ENCODE data around the gene KLHL22. TPM values are rescaled to one million over a fixed set of nuclear protein-coding genes. Genes with fewer than 3 reads are reported as not detected.
"Not testable (repeated sequence)": the region's sequence is repeated elsewhere in the genome, so short reads cannot be mapped to it uniquely, and the experiment has no call there.

Gene KLHL22
- total RNA-seq, 2 donors from 2014 or later, result 15.9 to 21.0 TPM

DNA sequence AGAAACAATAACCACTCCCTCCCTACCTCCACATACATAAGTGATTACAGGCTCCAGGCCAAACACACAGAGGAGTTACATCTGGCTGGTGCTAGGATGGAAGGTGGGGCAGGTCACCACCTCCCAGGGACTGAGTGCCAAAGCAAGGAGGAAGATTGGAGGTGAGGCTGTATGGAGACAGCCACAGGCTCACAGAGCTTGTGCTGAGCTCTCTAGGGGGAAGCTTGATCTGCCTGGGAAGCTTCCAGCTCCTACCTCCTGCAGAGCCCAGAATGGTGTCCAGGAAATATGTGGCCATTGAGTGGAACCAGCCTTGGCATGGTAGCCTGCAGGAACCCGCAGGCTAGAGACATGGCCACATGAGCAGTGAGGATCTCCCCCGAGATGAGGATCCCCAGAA is 8.2 kb upstream of the KLHL22 start:
- no peak for DNase-seq (ENCODE audit: low spot score)
- Mint-ChIP-seq H3K27me3 (no peaks in the 10 kb centered on the region), H3K9me3 (no peaks in the 10 kb centered on the region), H3K4me1 (ENCODE audit: low read depth in 2 of 2) (peaks cover 14 to 16% of the 10 kb centered on the region in 2 donors), H3K27ac (no peak overlapping the region), H3K36me3 (peaks cover 11% of the 10 kb centered on the region), H3K4me3 (no peak overlapping the region)
- ATAC-seq, result no peak

DNA sequence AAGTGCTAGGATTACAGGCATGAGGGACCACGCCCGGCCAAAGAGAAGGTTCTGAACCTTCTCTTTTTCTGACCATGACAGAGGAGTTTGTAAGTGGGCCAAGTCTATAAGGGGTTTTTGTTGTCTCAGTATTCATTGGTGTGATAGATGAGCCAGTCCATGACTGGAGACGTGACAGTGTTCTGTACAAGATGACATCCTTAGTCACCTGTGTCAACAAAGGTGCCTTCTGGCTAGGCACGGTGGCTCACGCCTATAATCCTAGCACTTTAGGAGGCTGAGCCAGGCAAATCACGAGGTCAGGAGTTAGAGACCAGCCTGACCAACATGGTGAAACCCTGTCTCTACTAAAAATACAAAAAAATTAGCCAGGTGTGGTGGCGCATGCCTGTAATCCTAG is 4.2 kb upstream of the KLHL22 start:
- Mint-ChIP-seq H3K9me3 (no peaks in the 10 kb centered on the region), H3K27me3 (no peaks in the 10 kb centered on the region), H3K4me1 (ENCODE audit: low read depth in 2 of 2) (peaks cover under 1 to 8% of the 10 kb centered on the region in 2 donors), H3K4me3 (no peak overlapping the region), H3K27ac (no peak overlapping the region), H3K36me3 (no peaks in the 10 kb centered on the region)
- no peak for DNase-seq (ENCODE audit: low spot score)
- ATAC-seq, result no peak

DNA sequence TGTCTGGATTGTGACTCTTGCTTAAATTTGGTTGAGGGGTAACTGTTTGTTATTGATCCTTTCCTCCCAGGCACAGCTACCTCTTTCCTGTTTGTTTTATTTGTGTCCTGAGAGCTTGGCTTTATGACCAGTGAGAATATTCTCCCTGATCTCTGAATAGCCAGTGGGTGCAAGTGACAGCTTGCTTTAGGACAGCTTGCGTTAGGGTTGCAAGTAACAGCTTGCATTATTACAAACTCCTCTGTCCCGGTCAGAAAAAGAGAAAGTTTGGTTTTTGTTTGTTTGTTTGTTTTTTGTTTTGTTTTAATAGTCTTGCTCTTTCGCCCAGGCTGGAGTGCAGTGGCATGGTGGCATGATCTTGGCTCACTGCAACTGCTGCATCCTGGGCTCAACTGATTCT is 3.3 kb upstream of the KLHL22 start:
- Mint-ChIP-seq H3K27me3 (no peaks in the 10 kb centered on the region), H3K9me3 (no peaks in the 10 kb centered on the region), H3K4me3 (no peak overlapping the region)

DNA sequence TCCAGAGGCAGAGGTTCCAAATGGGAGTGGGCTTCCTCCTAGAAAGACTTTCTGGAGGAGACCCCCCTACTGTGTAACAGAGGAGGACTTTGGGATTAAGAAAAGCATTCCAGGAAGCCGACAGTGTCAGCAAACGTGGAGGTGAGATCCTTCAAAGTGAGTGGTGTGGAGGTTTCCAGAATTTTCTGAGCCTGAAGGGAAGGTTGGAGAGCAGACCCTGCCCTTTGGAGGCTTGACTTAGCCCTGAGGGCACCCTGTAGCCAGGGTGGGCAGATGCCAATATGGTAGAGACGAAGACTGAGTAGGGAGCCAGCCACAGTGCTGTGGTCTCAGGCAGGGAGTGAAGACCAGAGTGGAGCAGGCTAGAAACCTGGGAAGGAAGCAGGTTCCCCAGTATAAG is 1.8 kb upstream of the KLHL22 start:
- Mint-ChIP-seq H3K36me3 (no peaks in the 10 kb centered on the region), H3K27me3 (no peaks in the 10 kb centered on the region), H3K4me3 (no peak overlapping the region), H3K4me1 (ENCODE audit: low read depth in 2 of 2) (peaks cover 11 to 18% of the 10 kb centered on the region in 2 donors), H3K27ac (peak overlapping the region in 1 of 2 donors; percentile 31), H3K9me3 (no peaks in the 10 kb centered on the region)
- ATAC-seq (no peak), DNase-seq (ENCODE audit: low spot score) (no peak)

More for the DNA sequence above, 3.3 kb upstream of the KLHL22 start:
- ATAC-seq, result no peak
- Mint-ChIP-seq H3K4me1 (ENCODE audit: low read depth in 2 of 2) (peaks cover 5 to 13% of the 10 kb centered on the region in 2 donors), H3K36me3 (no peaks in the 10 kb centered on the region), H3K27ac (no peak overlapping the region)
- no peak for DNase-seq (ENCODE audit: low spot score)

DNA sequence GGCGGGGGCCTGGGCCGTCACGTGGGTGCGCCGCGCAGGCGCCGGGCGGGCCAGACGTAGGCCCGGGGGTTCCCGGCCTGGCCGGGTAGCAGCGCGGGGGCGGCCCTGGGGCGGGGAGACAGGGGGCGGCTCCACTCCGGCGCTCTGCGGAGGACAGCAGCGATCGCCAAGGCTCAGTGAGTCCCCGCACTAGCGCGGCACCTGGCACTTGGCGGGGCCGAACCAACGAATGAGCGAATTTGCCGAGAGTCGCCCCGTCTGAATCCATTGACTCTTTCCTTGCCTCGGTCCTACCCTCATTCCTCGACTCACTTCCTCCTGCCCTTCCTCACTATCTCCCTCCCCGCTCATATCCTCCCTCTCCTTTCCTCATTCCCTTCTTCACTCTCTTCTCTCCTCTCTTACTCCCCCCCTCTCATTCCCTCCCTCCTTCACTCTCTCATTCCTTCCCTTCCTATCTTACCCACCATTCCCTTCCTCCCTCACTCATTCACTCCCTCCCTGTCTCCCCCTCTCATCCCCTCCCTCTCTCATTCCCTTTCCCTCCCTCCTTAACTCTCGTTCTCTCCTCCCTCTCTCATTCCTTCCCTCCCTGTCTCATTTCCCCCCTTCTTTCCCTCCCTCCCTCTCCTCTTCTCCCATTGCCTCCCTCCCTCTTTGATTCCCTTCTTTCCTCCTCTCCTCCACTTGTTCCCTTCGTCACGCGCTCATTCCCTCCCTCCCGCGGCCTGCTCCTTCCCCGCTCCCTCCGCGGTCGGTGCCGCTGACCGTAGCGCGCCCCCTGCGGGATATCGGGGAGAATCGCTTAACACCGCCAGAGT is 476 bp upstream of the KLHL22 start:
- Mint-ChIP-seq H3K36me3 (no peaks in the 10 kb centered on the region), H3K27me3 (no peaks in the 10 kb centered on the region), H3K9me3 (no peaks in the 10 kb centered on the region), H3K4me3 (peak overlapping the region; percentile 95), H3K27ac (peak overlapping the region; percentile 60 to 88), H3K4me1 (ENCODE audit: low read depth in 2 of 2) (peaks cover 19 to 26% of the 10 kb centered on the region in 2 donors)
- ATAC-seq (peak; percentile 97 to 98), DNase-seq (ENCODE audit: low spot score) (peak; percentile 98)

DNA sequence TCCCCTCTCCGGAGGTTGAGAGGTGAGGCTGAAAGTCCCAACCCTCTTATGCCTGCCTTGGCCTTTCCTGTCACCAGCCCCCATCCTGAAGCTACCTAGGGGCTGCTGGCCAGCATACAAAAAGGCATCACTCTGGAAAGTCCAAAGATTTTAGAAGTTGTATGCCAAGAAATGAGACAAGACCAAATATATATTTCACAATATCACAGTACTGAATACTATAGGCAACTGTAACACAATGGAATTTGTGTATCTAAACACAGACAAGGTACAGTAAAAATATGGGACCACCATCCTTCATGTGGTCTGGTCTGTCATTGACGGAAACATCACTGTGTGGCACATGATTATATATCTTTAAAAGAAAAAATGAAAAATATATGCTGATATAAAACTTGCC is 4.2 kb downstream of the KLHL22 start:
- Mint-ChIP-seq H3K4me1 (ENCODE audit: low read depth in 2 of 2) (peaks cover 19 to 35% of the 10 kb centered on the region in 2 donors), H3K36me3 (no peaks in the 10 kb centered on the region), H3K27ac (no peak overlapping the region), H3K27me3 (no peaks in the 10 kb centered on the region), H3K4me3 (no peak overlapping the region), H3K9me3 (no peaks in the 10 kb centered on the region)
- no peak for ATAC-seq
- DNase-seq (ENCODE audit: low spot score), result no peak

DNA sequence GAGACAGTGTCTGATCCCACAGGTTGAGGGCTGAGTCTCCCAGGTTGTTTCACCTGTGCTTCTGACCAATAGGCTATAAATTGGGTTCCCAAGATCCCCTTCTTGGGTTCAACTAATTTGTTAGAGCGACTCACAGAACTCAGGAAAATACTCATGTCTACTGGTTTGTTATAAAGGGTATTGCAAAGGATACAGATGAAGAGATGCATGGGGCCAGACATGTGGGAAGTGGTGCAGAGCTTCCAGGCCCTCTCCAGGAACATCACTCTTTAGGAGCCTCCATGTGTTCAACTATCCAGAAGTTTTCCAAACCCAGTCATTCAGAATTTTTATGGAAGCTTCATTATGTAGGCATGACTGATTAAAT is 4.7 kb downstream of the KLHL22 start:
- ATAC-seq (no peak), DNase-seq (ENCODE audit: low spot score) (no peak)
- no peak overlapping the region for H3K4me3 Mint-ChIP-seq
- H3K27me3 Mint-ChIP-seq, result no peaks in the 10 kb centered on the region
- H3K9me3 Mint-ChIP-seq, result no peaks in the 10 kb centered on the region
- H3K4me1 Mint-ChIP-seq (ENCODE audit: low read depth in 2 of 2), result peaks cover 19 to 33% of the 10 kb centered on the region in 2 donors
- no peaks in the 10 kb centered on the region for H3K36me3 Mint-ChIP-seq
- no peak overlapping the region for H3K27ac Mint-ChIP-seq

DNA sequence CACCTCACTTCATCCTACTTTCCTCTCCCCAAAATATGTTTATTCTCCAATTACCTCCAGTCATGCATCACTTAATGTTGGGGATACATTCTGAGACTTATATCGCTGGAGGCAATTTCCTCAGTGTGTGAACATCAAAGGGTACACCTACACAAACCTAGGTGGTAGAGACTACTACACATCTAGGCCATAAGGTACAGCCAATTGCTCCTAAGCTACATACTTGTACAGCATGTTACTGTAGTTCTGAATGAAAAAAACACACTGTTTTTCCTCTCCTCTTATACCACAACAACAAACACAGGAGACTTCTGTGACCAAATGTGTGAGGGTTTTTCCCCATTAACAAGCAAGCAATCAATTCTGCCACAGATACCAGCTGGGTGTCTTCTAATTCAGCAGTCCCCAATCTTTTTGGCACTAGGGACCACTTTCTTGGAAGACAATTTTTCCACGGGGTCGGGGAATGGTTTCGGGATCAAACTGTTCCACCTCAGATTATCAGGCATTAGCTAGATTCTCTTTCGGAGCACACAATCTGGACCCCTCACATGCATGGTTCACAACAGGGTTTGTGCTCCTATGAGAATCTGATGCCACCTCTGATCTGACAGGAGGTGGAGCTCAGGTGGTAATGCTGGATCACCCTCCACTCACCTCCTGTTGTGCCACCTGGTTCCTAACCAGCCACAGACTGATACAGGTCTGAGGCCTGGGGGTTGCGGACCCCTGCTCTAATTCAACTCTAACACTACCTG is 5.2 kb downstream of the KLHL22 start:
- DNase-seq (ENCODE audit: low spot score), result no peak
- ATAC-seq, result no peak
- Mint-ChIP-seq H3K4me3 (no peak overlapping the region), H3K27ac (no peak overlapping the region), H3K36me3 (no peaks in the 10 kb centered on the region), H3K9me3 (no peaks in the 10 kb centered on the region), H3K27me3 (no peaks in the 10 kb centered on the region), H3K4me1 (ENCODE audit: low read depth in 2 of 2) (peaks cover 19 to 33% of the 10 kb centered on the region in 2 donors)

DNA sequence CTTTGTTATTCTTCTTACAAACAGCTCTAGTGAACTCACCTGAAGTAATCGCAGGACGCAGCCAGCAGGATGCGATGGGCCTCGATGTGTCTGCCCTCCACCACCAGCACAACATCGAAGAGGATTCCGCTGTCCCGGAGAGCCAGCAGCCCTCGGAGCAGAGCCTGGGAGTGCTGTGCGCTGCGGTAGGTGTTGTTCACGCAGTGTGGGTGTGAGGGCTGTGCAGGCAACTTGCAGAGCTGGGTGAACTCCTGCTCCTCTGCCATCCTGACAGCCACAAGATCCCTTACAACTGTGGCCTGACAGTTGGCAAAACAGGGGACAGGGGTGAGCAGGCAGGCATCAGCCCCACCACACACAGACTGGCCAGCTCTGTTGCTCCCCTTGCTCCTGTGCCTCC is 6.6 kb downstream of the KLHL22 start:
- Mint-ChIP-seq H3K27me3 (no peaks in the 10 kb centered on the region), H3K36me3 (no peaks in the 10 kb centered on the region), H3K4me1 (ENCODE audit: low read depth in 2 of 2) (peaks cover 14 to 32% of the 10 kb centered on the region in 2 donors), H3K9me3 (no peaks in the 10 kb centered on the region), H3K27ac (no peak overlapping the region), H3K4me3 (no peak overlapping the region)
- no peak for ATAC-seq
- no peak for DNase-seq (ENCODE audit: low spot score)

DNA sequence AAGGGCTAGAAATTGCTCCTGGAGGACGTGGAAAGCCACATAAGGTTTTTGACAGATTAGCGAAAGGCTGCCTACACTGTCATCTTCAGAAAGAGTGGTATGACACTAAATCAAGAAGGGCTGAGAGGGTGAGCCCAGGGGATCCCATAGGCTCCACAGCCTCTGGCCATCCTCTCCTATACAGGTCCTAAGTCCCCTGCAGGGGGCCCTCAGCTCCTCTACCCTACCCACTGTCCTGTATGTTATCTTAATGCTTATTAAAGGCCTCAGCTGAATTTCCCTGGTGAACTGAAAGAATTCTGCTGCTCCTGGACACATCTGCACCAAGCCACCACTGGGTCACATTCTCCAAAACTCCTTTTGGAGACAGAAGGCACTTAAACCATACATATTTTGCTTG is 7.9 kb downstream of the KLHL22 start:
- Mint-ChIP-seq H3K4me1 (ENCODE audit: low read depth in 2 of 2) (peaks cover 8 to 28% of the 10 kb centered on the region in 2 donors), H3K27me3 (no peaks in the 10 kb centered on the region), H3K9me3 (no peaks in the 10 kb centered on the region), H3K36me3 (no peaks in the 10 kb centered on the region), H3K27ac (no peak overlapping the region), H3K4me3 (no peak overlapping the region)
- ATAC-seq (no peak), DNase-seq (ENCODE audit: low spot score) (no peak)

DNA sequence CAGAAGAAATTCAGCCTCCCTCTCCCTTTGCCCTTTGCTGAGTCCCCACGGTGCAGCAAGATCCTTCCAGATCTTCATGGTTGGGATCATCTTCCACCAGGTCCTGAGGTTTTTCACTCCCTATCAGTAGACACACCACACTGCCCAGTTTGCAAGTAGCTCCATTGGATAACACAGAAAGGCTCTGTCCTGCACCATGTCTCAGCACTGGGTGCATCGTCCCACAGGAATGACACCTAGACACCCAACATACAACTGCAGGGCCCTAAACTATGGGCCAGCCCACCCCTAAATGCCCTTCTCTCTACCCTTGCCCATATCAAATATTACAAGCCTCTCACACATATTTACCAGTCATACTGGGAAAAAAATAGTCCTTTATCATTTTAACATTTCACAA is 9.4 kb downstream of the KLHL22 start:
- ATAC-seq, result no peak
- H3K4me1 Mint-ChIP-seq (ENCODE audit: low read depth in 2 of 2), result peaks cover 0 to 19% of the 10 kb centered on the region in 2 donors
- no peak overlapping the region for H3K27ac Mint-ChIP-seq
- H3K36me3 Mint-ChIP-seq, result no peaks in the 10 kb centered on the region
- DNase-seq (ENCODE audit: low spot score), result no peak
- no peaks in the 10 kb centered on the region for H3K27me3 Mint-ChIP-seq
- H3K4me3 Mint-ChIP-seq, result no peak overlapping the region
- H3K9me3 Mint-ChIP-seq, result no peaks in the 10 kb centered on the region

DNA sequence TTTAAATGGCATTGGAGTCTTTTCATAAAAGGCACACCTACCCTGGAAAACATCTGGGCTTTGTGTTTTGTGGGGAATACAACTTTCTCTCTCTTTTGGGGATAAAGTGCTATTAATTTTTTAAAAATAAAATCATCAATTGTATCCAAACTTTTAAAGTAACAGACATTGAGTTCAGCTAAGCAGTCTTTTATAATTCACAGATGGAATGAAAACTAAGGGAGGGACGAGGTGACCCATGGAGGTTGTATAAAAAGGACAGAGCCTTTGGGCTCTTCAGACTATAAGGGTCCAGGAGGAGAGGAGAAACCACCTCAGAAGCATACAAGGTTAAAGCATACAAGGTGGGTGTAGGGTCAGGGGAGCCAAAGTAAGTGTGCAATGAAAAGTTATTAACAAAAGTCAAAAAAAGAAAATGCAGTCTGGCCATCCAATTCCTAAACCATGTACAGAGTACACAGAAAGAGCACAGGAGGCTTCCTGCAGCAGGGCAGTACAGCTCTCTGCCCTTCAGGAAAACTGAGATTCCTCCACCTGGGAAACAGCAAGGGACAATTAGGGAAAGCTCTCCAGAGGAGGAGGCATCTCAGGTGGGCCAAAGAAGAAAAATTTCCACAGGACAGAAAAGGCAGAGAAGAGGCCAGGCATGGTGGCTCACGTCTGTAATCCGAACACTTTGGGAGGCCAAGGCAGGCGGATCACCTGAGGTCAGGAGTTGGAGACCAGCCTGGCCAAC is 10.5 kb downstream of the KLHL22 start:
- no peak for ATAC-seq

DNA sequence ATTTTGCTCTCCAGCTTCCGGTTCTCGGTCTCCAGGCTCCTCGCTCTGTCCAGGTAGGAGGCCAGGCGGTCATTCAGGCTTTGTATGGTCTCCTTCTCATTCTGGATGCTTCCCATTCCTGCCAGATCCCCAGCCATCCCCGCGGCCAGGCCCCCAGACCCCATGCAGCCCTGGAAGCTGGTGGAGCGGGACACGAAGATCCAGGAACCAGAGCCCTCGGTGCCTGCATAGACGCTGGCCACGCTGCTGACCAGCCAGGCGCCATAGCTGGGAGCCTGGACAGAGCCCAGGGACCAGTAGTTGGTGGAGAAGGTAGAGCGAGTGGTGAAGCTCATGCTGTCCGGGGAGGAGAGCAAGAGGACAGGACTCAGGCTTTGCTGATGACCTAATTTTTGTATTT is 11.8 kb downstream of the KLHL22 start:
- Mint-ChIP-seq H3K4me1 (ENCODE audit: low read depth in 2 of 2) (peaks cover 0 to 12% of the 10 kb centered on the region in 2 donors), H3K27me3 (no peaks in the 10 kb centered on the region), H3K9me3 (no peaks in the 10 kb centered on the region), H3K27ac (no peak overlapping the region), H3K4me3 (no peak overlapping the region), H3K36me3 (no peaks in the 10 kb centered on the region)
- no peak for ATAC-seq
- no peak for DNase-seq (ENCODE audit: low spot score)

More for the DNA sequence above, 10.5 kb downstream of the KLHL22 start:
- no peaks in the 10 kb centered on the region for H3K27me3 Mint-ChIP-seq
- H3K9me3 Mint-ChIP-seq, result no peaks in the 10 kb centered on the region
- DNase-seq (ENCODE audit: low spot score), result no peak
- H3K36me3 Mint-ChIP-seq, result no peaks in the 10 kb centered on the region
- H3K27ac Mint-ChIP-seq, result no peak overlapping the region
- H3K4me1 Mint-ChIP-seq (ENCODE audit: low read depth in 2 of 2), result peaks cover 0 to 15% of the 10 kb centered on the region in 2 donors
- no peak overlapping the region for H3K4me3 Mint-ChIP-seq

DNA sequence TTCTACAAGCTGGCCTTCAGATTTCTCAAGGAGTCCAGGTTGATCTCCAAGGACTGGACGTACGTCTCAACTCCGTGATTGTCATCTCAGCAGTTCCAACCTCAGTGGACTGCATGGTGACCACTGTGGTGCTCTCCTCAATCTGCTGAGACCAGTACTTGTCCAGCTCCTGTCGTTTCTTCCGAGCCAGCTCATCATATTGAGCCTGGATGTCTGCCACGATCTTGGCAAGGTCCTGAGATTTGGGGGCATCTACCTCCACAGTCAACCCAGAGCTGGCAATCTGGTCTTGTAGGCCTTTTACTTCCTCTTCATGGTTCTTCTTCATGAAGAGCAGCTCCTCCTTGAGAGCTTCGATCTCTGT is 12.5 kb downstream of the KLHL22 start:
- not testable (repeated sequence) for DNase-seq (ENCODE audit: low spot score); ATAC-seq; H3K9me3 Mint-ChIP-seq; H3K27ac Mint-ChIP-seq; H3K27me3 Mint-ChIP-seq; H3K4me3 Mint-ChIP-seq; H3K36me3 Mint-ChIP-seq
- peaks cover 0 to 12% of the 10 kb centered on the region in 2 donors for H3K4me1 Mint-ChIP-seq (ENCODE audit: low read depth in 2 of 2)
